ENCODE measurements around the gene CTDNEP1. TPM values are rescaled to one million over a fixed set of nuclear protein-coding genes. Genes with fewer than 3 reads are reported as not detected.

Gene CTDNEP1
- total and polyA plus RNA-seq, 2 donors (not counting 3 experiments of a cell fraction or from before 2014, with no cell fraction given), result 130 to 143 TPM

- Histone ChIP-seq H3K4me1 (ENCODE audit: control insufficient read depth, extremely low read depth, insufficient read depth, low read length) (no peaks in the 10 kb centered on the region), H3K4me2 (ENCODE audit: insufficient read depth, low read length) (no peak overlapping the region), H3K9me1 (replicated peaks; ENCODE audit: control insufficient read depth, extremely low read depth, insufficient read depth, low read length) (no peaks in the 10 kb centered on the region), H4K20me1 (replicated peaks; ENCODE audit: control insufficient read depth, extremely low read depth, insufficient read depth, low read length) (no peaks in the 10 kb centered on the region), H3K27ac (ENCODE audit: insufficient read depth, low read depth, low read length) (no peak overlapping the region), H3K9ac (replicated peaks; ENCODE audit: extremely low read depth, insufficient read depth, low read length) (no peak overlapping the region), H3K36me3 (ENCODE audit: control insufficient read depth in 2 of 2, extremely low read depth in 1 of 2, insufficient read depth in 2 of 2, low read length in 2 of 2) (peaks cover 27 to 58% of the 10 kb centered on the region in 2 experiments), H3K27me3 (ENCODE audit: control insufficient read depth in 2 of 2, insufficient read depth in 2 of 2, low read length in 2 of 2) (no peaks in the 10 kb centered on the region), H2AFZ (ENCODE audit: low read depth, low read length) (no peak overlapping the region), H3K4me3 (replicated peaks in 1 of 3; ENCODE audit: insufficient read depth in 1 of 3, low read depth in 1 of 3, low read length in 3 of 3) (no peak overlapping the region), H3K79me2 (ENCODE audit: control insufficient read depth, insufficient read depth, low read length) (peaks cover 7% of the 10 kb centered on the region), H3K9me3 (replicated peaks; ENCODE audit: control insufficient read depth, insufficient read depth, low read length) (no peaks in the 10 kb centered on the region)
- no peak for TF ChIP-seq MAX (IDR thresholded peaks at IDR 0.05; ENCODE audit: insufficient read depth, insufficient read length)
- TF ChIP-seq POLR2AphosphoS5 (IDR thresholded peaks at IDR 0.05; ENCODE audit: insufficient read depth, low read depth, low read length), result no peak
- TF ChIP-seq JUN (IDR thresholded peaks at IDR 0.05; ENCODE audit: borderline replicate concordance, insufficient read depth, insufficient read length, low read depth), result no peak
- no peak for TF ChIP-seq EZH2 (IDR thresholded peaks at IDR 0.05; ENCODE audit: borderline replicate concordance, low read depth, low read length, severe bottlenecking)
- TF ChIP-seq GATA2 (IDR thresholded peaks at IDR 0.05; ENCODE audit: insufficient read depth, insufficient read length, low read depth, low read length), result no peak
- no peak for TF ChIP-seq MYC (IDR thresholded peaks at IDR 0.05; ENCODE audit: low read depth, low read length)
- TF ChIP-seq POLR2A (IDR thresholded peaks at IDR 0.05; ENCODE audit: low read depth, low read length), result no peak
- no peak for TF ChIP-seq CTCF (IDR thresholded peaks at IDR 0.05; ENCODE audit: extremely low read depth in 1 of 2, insufficient read depth in 1 of 2, low read depth in 1 of 2, low read length in 2 of 2)
- no peak for TF ChIP-seq FOS (IDR thresholded peaks at IDR 0.05; ENCODE audit: borderline replicate concordance, insufficient read depth, low read length)
- DNase-seq (ENCODE audit: low read depth, low spot score) (no peak), FAIRE-seq (no peak)
- CTCF ChIA-PET, result interaction anchor here (1.6 kb wide), 1 partner anchor 180 kb away, joined by 4 read pairs; no protein-coding TSS in a partner anchor
- BruUV-seq (replicated peaks), result no TSS peak
- intact Hi-C loops (cut with micrococcal nuclease) (no loop called here), dilution Hi-C loops (cut with MboI; ENCODE audit: extremely low pct_ligation_motif_present, low sequenced_read_pairs) (no loop called here)
- POLR2A ChIA-PET, result no interaction called here
These were observed 25.7 kb downstream of the CTDNEP1 start for GRCh38 chr17:7225711-7226331.

All from endothelial cell of umbilical vein (primary cell).